CD4-positive, alpha-beta T cell treated with Interleukin-15 for 4 hours (primary cell): ENCODE data around the gene C19orf85.
"Not testable (repeated sequence)": the region's sequence is repeated elsewhere in the genome, so short reads cannot be mapped to it uniquely, and the experiment has no call there.

Experiments
- DNase-seq: peaks from one replicate; pipeline ENCODE4 v3.0.0-alpha.2; 2020; ENCODE audit warnings: low spot score

C19orf85 gene

DNA sequence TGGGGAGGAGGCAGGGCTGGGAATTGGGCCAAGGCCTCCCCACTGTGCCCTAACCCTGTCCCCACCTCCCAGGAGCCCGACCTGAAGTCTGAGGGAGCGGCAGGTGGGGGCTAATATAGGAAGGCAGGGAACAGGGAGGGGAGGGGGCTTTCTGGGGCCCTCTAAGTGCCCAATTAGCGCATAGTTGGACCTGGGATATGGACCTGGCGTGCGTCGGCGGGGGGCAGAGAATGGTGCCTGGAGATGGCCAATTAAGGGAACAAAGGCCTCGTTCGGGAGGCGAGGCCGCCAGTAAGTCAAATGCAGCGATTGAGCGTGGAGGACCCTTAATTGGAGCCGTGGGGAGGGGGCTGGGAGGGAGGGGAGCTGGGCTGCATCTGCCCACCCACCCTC is at the start of gene C19orf85:
Gene C19orf85, minus strand, starts transcription at position 90 of the 393 bp plus-strand sequence. CDS start 197 bp downstream, outside the sequence.
- no peak for DNase-seq

- no peak for DNase-seq
Observed at GRCh38 chr19:55508120-55508519, 43.6 kb upstream of the C19orf85 start.

GRCh38 chr19:55504981-55505380 is 40.4 kb upstream of the C19orf85 start:
- DNase-seq: no peak

GRCh38 chr19:55504252-55504603 is 39.7 kb upstream of the C19orf85 start:
- no peak for DNase-seq

DNA sequence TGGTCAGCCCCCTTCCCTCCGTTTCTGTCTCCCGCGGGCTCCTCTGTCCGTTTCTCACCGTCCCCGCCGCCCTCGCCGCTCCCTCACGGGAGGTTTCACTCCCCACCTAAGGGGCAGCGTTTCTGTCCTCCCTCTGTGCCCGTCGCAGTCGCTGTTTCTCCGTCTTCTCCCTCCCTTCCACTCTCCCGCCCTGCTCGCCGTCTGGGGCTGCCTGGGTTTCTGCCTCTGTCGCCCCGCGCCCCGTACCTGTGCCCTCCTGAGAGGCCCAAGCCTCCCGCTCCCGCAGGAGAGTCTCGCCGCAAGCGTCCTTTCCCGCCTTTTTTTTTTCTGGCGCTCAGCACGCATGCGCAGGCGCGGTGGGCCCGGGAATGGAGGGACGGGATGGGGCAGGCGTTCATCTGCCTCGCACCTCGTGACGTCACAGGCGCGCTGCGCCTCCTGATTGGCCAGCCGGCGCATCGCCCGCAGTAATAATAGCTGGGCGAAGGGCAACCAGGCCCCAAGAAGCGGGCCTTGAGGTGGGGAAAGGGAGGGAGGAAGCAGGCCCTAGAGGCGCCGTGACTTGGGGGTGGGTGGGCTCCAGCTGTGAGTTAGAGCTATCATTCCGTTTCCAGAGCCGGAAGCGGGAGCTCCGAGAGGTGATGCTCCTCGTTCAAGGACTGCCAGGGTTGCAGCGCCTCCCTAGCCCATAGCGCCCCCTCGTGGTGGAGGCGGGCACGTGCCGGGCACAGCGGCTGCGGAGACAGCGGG is 39.1 kb upstream of the C19orf85 start:
- peak; percentile 90 for DNase-seq

GRCh38 chr19:55503157-55503501 is 38.6 kb upstream of the C19orf85 start:
- DNase-seq: no peak

GRCh38 chr19:55502197-55502952 is 37.8 kb upstream of the C19orf85 start:
- DNase-seq: no peak

DNA sequence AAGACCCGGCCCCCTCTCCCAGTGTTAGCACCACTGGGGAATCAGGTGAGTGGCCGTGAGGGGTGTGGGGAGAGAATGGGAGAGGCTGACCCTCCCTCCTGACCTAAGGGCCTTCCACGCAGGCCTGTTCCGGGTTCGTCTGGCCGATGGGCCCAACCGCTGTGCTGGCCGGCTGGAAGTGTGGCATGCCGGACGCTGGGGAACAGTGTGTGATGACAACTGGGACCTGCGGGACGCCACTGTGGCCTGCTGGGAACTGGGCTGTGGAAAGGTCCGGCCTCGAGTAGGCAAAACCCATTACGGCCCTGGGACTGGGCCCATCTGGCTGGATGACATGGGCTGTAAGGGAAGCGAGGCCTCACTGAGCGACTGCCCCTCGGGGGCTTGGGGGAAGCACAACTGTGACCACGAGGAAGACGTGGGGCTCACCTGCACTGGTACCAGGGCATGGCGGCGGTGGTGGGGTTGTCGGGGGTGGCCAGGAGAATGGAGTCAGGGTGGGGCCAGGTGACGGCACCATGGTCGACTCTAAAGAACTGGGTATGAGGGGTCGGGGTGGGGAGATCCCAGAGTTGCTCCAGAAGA is 35.9 kb upstream of the C19orf85 start:
- no peak for DNase-seq

DNA sequence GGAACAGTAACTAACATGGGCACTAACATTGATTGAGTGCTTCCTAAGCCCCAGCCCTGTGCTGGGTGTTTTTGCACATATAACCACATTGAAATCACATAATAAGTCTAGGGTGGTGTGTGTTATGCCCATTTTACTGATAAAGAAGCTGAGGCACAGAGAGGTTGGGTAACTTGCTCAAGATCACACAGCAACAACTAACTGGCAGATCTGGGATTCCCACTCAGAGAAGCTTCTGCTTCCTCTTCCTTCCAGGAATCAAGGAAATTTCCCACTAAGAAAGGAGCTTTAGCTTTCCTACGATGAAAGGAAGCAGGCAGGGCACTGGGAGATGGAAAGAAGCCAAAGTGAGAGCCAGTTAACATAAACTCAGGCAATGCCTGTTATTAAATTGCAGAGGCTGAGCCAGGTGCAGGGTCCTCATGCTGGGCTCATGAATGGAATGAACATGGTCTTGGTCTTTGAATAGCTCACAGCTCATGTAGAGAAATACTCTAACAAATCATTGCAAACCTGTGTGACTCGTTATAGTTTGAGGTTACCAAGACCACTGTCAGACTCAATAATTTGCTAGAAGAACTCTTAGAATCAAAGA is 33.8 kb upstream of the C19orf85 start:
- DNase-seq: no peak

DNA sequence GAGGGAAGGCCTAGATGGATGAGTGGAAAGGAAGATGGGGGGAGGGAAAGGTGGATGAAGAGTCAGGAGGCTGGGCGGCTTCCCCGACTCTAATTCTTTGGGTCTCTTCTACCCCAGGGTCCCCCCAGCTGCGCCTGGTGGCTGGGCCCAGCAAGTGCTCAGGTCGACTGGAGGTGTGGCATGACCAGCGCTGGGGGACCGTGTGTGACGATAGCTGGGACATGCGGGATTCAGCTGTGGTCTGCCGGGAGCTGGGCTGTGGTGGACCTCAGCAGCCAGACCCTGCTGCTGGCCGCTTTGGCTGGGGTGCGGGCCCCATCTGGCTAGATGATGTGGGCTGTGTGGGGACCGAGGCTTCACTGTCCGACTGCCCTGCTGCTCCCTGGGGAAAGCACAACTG is 33.2 kb upstream of the C19orf85 start:
- no peak for DNase-seq

DNA sequence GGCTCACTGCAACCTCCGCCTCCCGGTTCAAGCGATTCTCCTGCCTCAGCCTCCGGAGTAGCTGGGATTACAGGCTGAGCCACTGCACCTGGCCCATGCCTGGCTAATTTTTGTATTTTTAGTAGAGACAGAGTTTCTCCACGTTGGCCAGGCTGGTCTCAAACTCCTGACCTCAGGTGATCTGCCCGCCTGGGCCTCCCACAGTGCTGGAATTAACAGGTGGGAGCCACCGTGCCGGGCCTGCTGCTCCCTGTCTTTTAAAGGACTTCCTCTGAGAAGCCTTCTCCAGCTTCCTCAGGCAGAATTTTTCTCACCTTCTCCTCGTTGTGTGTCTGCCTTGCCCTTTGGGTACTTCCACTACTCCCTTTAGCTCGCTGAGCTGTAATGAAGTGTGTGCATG is 32.3 kb upstream of the C19orf85 start:
- DNase-seq: not testable (repeated sequence)

GRCh38 chr19:55495646-55496349 is 31.2 kb upstream of the C19orf85 start:
- DNase-seq: no peak

DNA sequence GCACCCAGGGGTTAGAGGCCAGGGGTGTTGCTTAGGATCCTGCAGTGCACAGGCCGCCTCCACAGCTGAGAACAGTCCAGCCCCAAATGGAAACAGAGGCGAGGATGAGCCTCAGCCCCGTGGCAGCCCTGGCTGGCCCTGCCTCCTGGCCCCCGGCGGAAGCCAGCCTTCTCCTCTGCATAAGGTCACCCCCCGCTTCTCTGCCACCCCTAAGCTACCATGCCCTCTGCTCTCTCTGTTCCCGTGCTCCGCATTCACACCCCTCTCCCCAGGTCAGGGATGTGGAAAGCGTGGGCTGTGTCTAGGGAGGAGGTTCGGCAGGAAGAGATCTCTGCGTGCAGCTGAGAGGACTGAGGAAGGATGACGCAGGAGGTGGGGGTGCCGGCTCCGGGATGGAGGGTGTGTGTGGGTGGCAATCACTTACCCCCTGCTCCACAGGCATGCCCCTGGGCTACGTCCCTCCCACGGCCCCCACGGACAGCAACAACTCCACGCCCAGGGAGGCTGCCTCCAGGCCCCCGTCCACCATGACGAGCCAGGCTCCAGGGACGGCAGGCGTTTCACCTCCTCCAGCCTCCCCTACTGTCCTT is 29.7 kb upstream of the C19orf85 start:
- DNase-seq: no peak

- DNase-seq: no peak
Observed at GRCh38 chr19:55493645-55494171, 29.2 kb upstream of the C19orf85 start.

- no peak for DNase-seq
Observed at GRCh38 chr19:55493052-55493644, 28.6 kb upstream of the C19orf85 start.

GRCh38 chr19:55492362-55492944 is 27.9 kb upstream of the C19orf85 start:
- no peak for DNase-seq

DNA sequence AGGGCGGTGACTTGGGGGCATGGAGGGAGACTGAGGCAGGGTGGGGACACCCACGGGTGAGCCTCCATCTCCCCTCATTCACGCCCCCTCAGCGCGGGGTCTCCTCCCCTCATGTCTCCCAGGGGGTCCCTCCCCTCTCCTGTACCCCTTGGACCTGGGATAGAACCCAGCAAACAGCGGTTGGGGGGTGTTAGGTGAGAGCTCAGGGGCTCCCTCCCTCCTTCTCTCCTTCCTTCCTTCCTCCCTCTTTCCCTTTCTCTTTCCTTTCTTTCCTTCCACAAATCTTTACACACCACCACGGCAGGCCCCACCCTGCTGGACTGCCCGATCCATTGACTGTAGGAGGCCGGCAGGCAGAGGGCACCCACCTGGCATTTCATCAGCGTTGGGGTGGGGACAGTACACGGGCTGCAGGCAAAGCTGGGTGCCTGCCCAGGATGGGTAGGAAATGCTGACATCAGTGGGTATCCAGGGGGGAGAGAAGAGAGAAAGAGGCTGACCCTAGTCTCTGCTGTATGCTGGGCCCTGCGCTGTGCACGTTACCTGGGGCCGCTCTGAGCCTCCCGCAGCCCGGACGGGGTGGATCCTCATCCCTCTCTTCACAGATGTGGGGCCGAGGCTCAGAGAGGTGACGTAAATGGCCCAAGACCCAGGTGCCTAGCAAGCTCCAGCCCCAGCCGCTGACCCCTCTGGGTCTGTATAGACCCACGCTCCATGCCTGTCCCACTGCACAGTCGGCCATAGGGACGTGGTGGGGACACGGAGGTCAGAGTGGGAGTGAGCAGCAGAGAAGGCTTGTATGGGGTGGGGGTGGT is 27.2 kb upstream of the C19orf85 start:
- no peak for DNase-seq

GRCh38 chr19:55490478-55491432 is 26.2 kb upstream of the C19orf85 start:
- DNase-seq: no peak
